GM21390 (cell line): ENCODE results near the gene RTL10.

Experiments used
- ATAC-seq: cut with Tn5 transposase; IDR thresholded peaks from one replicate; pipeline ENCODE4 v1.9.1; 2021; ENCODE audit not compliant: unreplicated experiment

RTL10 gene

GRCh38 chr22:19876314-19876940 lies 21.8 kb upstream of the RTL10 start:
- ATAC-seq: no peak

DNA sequence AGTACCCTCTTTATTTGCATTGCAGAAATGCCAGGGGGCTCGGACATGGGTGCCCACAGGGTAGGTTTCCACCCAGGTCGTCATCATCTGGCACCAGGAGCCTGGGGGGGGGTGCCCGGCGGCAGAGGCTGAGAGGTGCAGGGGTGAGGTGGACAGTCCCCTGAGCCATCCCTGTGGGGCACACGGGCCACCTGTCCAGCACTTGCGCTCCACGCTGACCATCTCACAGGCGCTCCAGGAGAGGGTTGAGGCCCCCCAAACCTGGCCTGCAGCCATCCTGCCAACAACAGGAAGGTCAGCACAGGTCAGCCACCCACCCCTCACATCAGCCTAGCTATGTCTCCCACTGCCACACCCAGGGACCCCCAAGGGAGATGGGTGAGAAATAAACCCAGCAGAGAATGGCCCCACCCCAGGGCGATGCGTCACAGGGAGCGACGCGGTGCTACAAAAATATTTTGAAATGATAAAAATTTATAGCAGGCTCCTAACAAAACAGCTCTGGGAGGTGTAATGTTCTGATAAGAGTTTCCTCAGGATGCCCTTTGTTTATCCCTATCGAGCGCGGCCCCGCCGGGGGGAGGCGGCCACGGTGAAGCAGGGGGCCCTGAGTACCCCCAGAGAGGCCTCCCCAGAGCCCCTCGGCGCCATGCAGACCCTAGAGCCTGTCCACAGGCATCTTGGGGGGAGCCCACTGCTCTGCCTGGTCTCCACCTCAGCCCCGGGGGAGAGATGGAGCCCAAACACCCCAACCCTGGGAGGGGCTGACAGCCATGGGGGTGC lies 21.0 kb upstream of the RTL10 start:
- no peak for ATAC-seq

DNA sequence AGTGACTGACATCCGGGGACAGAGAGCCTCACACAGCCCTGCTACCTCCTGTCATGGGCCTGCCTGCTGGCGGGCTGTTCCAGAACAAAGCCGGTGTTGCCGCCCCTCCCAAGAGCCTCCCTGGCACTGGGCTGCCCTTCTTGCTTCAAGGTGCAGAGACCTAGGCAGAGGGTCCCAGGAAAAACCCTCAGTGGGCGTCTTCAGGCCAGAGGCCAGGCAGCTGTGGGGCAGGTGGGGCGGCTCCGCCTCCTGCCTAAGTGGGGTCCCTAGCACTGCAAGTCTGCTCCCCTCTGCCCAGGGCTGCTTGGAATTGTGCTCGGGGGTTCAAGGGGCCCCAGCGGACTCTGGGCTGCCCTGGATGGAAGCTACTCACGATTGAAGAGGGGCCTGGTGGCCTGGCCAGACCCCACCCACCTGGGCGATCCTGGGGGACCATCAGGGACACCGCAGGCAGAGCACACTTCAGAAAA lies 20.4 kb upstream of the RTL10 start:
- ATAC-seq: no peak

- ATAC-seq: no peak
These were observed 19.8 kb upstream of the RTL10 start for GRCh38 chr22:19874307-19875060.

- no peak for ATAC-seq
These were observed 19.3 kb upstream of the RTL10 start for GRCh38 chr22:19873960-19874306.

- no peak for ATAC-seq
These were observed 18.7 kb upstream of the RTL10 start for GRCh38 chr22:19873138-19873959.

- ATAC-seq: no peak
These were observed 18.1 kb upstream of the RTL10 start for GRCh38 chr22:19872779-19873137.

DNA sequence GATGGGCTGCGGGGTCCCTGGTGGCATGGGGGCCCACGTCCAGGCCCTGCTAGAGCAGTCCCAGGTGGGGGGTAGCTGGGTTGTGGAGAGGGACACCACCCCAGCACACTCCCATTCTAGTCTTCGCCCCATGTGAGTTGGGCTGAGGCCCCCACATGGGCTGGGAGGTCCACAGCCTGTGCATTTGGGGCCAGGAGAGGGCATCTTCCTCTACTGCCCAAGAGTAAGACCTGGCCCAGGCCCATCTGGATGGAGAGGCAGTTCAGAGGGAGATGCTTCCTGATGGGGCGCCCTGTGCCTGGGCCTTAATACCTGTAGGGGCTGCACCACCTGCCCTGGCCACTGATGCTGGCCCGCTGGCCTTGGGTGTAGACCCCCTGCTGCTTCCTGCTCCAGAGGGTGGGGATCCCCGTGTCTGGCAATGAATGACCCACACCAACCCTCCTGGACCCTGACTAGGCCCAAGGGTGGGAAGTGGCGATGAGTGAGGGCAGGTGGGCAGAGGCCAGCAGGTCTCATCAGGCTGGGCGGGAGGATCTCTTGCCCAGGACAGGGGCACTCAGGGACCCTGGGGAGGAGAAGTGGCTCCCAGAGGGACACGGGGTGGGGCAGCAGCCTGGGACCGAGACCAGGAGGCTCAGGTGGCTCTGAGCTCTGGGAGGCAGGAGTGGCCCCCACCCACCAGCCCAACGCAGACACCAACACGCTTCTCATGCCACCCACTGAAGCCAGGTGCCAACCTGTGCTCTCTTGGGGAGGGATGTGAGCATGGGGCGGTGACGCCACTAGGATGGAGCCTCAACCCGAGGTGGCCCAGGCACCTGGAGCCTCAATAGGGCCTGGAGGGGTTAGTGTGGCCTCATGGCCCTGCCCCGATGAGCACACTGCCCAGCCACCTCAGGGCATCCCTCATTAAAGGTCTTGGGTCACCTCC lies 17.4 kb upstream of the RTL10 start:
- ATAC-seq: no peak

DNA sequence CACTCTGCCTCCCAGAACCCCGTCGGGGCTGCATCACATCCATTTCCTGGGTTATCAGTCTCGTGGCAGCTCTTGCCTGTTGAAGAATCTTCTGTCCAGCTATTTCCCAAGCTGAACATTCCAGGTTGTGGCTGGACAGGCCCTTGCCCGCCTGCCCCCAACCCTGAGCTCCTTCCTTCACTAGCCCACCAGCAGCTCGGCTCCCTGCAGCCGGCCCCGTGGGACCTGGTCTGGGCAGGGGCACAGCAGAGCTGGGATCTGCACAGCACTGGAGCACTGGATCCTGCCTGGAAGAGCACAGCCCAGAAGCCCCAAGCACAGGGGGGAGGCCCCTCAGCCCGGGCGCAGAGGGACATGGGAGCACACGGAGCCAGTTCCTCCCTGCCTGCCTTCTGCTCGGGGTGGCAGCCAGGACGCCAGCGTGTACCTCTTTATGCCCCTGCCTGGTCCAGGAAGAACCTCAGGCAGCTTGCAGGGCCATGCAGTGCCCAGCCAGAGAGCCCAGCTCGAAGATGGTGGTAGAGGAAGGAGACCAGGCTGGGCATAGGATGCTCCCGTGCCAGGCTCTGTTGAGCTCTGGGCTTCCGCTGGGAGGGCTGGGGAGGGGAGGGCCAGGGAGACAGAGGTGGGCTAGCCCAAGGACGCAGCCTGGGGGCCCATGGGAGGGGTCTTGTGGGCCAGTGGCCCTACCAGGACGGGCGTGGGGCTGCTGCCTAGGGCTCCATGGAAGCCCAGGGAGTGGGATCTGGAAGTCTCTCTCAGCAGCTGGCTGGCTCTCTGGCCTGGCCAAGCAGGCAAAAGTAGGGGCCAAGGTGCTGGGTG lies 16.6 kb upstream of the RTL10 start:
- no peak for ATAC-seq

DNA sequence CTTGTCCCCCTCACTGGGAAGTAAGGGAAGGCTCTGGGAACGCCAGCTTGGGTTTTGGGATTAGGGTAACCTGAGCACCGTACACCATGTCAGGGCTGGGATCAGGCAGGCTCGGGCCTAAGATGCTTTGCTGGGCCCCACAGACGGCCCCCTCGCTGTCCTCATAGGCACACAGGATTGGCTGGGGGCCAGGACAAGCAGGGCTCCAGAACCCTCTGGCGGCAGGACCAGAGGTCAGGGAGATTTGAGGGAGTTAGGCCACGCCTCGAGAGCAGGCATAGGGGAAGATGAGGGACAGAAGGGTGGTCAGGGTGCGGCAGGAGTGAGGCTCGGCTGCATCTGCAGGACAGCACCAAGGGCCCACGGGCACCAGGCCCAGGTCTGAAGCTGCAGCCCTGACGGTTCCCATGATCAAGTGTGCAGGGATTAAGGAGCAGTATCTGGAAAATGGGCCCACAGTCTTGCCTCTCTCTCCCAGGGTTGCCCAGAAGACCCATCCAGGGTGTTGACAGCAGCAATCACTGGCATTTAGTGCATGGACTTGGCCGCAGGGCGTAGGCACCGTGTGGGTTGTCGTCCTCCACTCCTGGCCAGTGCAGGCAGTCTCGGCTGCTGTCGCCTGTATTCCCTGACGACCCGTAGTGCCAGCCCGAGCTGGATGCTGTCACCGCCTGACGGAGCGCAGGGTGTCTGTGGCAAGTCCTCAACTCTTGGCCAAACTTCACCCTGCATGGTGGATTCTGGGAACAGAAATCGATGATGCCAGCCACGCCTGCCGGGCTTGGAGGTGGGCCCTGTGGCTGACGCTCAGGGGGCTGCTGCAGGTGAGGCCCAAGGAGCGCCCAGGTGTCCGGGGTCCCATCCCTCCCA lies 15.7 kb upstream of the RTL10 start:
- ATAC-seq: no peak

- ATAC-seq: no peak
These were observed 15.0 kb upstream of the RTL10 start for GRCh38 chr22:19869497-19870152.

- no peak for ATAC-seq
These were observed 14.2 kb upstream of the RTL10 start for GRCh38 chr22:19868773-19869471.

DNA sequence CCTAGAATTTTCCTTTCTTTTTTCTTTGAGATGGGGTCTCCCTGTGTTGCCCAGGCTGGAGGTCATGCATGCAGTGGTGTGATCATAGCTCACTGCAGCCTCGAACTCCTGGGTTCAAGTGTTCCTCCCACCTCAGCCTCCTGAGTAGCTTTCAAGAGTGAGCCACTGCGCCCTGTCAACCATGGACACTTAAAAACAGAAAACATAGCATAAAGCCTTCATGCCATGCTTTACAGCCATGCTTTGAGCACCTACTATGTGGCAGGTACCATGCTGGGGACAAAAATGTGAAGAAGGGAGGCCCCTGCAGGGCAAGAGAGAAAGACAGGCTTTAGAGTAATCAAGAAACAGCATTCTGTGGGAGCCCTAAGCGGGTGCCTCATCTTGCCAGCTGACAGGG lies 13.7 kb upstream of the RTL10 start:
- ATAC-seq: no peak

DNA sequence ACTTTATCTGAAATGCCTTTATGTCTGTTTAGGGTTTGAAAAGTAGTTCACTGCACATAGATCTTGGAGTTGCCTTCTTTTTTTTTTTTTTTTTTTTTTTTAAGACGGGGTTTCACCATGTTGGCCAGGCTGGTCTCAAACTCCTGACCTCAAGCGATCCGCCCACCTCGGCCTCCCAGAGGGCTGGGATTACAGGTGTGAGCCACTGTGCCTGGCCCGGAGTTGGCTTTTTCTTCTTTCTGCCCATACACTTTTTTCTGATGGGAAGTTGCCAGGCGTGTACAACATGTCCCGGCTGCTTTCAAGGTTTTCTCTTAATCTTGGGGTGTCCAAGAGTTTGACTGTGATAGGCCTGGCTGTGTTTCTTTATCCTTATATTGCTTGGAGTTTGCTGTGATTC lies 12.9 kb upstream of the RTL10 start:
- ATAC-seq: no peak

- no peak for ATAC-seq
These were observed 12.0 kb upstream of the RTL10 start for GRCh38 chr22:19866665-19867009.

- no peak for ATAC-seq
These were observed 10.6 kb upstream of the RTL10 start for GRCh38 chr22:19865141-19865829.
